Endothelial cell of umbilical vein (primary cell): ENCODE results near the gene HSPB6.

ENCODE experiments used
- FOS ChIP-seq: IDR thresholded peaks from 2 replicates; pipeline ENCODE4 v1.6.1; 2011; ENCODE audit warnings: mild to moderate bottlenecking, low read length, moderate library complexity, borderline replicate concordance; ENCODE audit not compliant: insufficient read depth
- MYC ChIP-seq: IDR thresholded peaks from one replicate; pipeline ENCODE4 v1.6.1; 2011; ENCODE audit warnings: mild to moderate bottlenecking, low read depth, low read length
- POLR2A ChIP-seq: IDR thresholded peaks from 2 replicates; pipeline ENCODE4 v1.6.1; 2012; ENCODE audit warnings: low read depth, mild to moderate bottlenecking, control low read depth, low read length
- POLR2AphosphoS5 ChIP-seq: IDR thresholded peaks from 2 replicates; pipeline ENCODE4 v1.6.1; 2012; ENCODE audit warnings: low read depth, mild to moderate bottlenecking, control low read depth, low read length, moderate library complexity; ENCODE audit not compliant: insufficient read depth
- TF ChIP-seq, protein P1 (sequence below), 2 donors: IDR thresholded peaks; 1 replicate in 1 of 2; 2 replicates in 1 of 2; pipeline ENCODE4 v1.5.1; 2011; ENCODE audit warnings: low read length in 2 of 2, mild to moderate bottlenecking in 2 of 2, moderate library complexity in 2 of 2, control low read depth in 1 of 2, inconsistent platforms in 1 of 2, low read depth in 1 of 2; ENCODE audit not compliant: insufficient read depth in 1 of 2; ENCODE audit errors: extremely low read depth in 1 of 2

GRCh38 chr19:35731353-35731752 lies 25.5 kb downstream of the HSPB6 start:
- TF ChIP-seq FOS: no peak
- TF ChIP-seq POLR2A: no peak
- TF ChIP-seq MYC: no peak
- TF ChIP-seq, protein P1, sequence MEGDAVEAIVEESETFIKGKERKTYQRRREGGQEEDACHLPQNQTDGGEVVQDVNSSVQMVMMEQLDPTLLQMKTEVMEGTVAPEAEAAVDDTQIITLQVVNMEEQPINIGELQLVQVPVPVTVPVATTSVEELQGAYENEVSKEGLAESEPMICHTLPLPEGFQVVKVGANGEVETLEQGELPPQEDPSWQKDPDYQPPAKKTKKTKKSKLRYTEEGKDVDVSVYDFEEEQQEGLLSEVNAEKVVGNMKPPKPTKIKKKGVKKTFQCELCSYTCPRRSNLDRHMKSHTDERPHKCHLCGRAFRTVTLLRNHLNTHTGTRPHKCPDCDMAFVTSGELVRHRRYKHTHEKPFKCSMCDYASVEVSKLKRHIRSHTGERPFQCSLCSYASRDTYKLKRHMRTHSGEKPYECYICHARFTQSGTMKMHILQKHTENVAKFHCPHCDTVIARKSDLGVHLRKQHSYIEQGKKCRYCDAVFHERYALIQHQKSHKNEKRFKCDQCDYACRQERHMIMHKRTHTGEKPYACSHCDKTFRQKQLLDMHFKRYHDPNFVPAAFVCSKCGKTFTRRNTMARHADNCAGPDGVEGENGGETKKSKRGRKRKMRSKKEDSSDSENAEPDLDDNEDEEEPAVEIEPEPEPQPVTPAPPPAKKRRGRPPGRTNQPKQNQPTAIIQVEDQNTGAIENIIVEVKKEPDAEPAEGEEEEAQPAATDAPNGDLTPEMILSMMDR (IDR thresholded peaks at IDR 0.05; ENCODE audit: extremely low read depth in 1 of 2, insufficient read depth in 1 of 2, low read depth in 1 of 2, low read length in 2 of 2): no peak
- no peak for TF ChIP-seq POLR2AphosphoS5
